HG03558 (cell line): ENCODE measurements around the gene ZKSCAN5.

Source experiments
- ATAC-seq: cut with Tn5 transposase; IDR thresholded peaks from one replicate; pipeline ENCODE4 v1.9.1; 2021; ENCODE audit warnings: moderate number of reproducible peaks; ENCODE audit not compliant: unreplicated experiment; ENCODE audit errors: extremely low read depth

Gene ZKSCAN5

GRCh38 chr7:99504603-99505323 lies at the start of gene ZKSCAN5:
Gene ZKSCAN5, plus strand, starts transcription at chr7:99504662. Its CDS starts 1,383 bp downstream, at chr7:99506045.
- no peak for ATAC-seq

- no peak for ATAC-seq
Observed at GRCh38 chr7:99455874-99456273, 48.6 kb upstream of the ZKSCAN5 start.

- no peak for ATAC-seq
Observed at GRCh38 chr7:99456288-99456687, 48.2 kb upstream of the ZKSCAN5 start.

GRCh38 chr7:99457050-99457649 lies 47.3 kb upstream of the ZKSCAN5 start:
- no peak for ATAC-seq

- no peak for ATAC-seq
Observed at GRCh38 chr7:99457650-99458493, 46.6 kb upstream of the ZKSCAN5 start.

- ATAC-seq, result no peak
Observed at GRCh38 chr7:99459087-99459486, 45.4 kb upstream of the ZKSCAN5 start.

- ATAC-seq, result no peak
Observed at GRCh38 chr7:99460651-99461050, 43.8 kb upstream of the ZKSCAN5 start.

GRCh38 chr7:99461221-99461620 lies 43.2 kb upstream of the ZKSCAN5 start:
- no peak for ATAC-seq

GRCh38 chr7:99465421-99465768 lies 39.1 kb upstream of the ZKSCAN5 start:
- ATAC-seq, result no peak

GRCh38 chr7:99468336-99468918 lies 36.0 kb upstream of the ZKSCAN5 start:
- ATAC-seq, result no peak

GRCh38 chr7:99469381-99470065 lies 34.9 kb upstream of the ZKSCAN5 start:
- ATAC-seq, result no peak

GRCh38 chr7:99472561-99473314 lies 31.7 kb upstream of the ZKSCAN5 start, which contains the start of gene ZNF789:
Gene ZNF789, plus strand, starts transcription at chr7:99472890. Its CDS starts 3,567 bp downstream, at chr7:99476457.
- peak; percentile 76 for ATAC-seq

- no peak for ATAC-seq
Observed at GRCh38 chr7:99473315-99473596, 31.2 kb upstream of the ZKSCAN5 start.

- ATAC-seq, result no peak
Observed at GRCh38 chr7:99476107-99476506, 28.4 kb upstream of the ZKSCAN5 start.

GRCh38 chr7:99478464-99479440 lies 25.7 kb upstream of the ZKSCAN5 start:
- no peak for ATAC-seq

GRCh38 chr7:99485094-99485493 lies 19.4 kb upstream of the ZKSCAN5 start:
- ATAC-seq, result no peak

- ATAC-seq, result no peak
Observed at GRCh38 chr7:99489235-99489634, 15.2 kb upstream of the ZKSCAN5 start.

- ATAC-seq, result no peak
Observed at GRCh38 chr7:99490878-99491277, 13.6 kb upstream of the ZKSCAN5 start.

GRCh38 chr7:99493823-99494222 lies 10.6 kb upstream of the ZKSCAN5 start:
- ATAC-seq, result no peak
